Cortex of kidney (tissue), 1 donor: Measurements from ENCODE around the gene ATP6V0E1.
"Not testable (repeated sequence)": the region's sequence is repeated elsewhere in the genome, so short reads cannot be mapped to it uniquely, and the experiment has no call there.

Source experiments
- DNase-seq: peaks from one replicate; lab custom pipeline; 2025; lab: John Stamatoyannopoulos, UW

ATP6V0E1 gene

GRCh38 chr5:173004013-173004412 lies 20.4 kb downstream of the ATP6V0E1 start:
- no peak for DNase-seq

GRCh38 chr5:173004447-173004846 lies 20.9 kb downstream of the ATP6V0E1 start:
- DNase-seq, result no peak

- no peak for DNase-seq
Measured at GRCh38 chr5:173010021-173010420, 26.4 kb downstream of the ATP6V0E1 start.

GRCh38 chr5:173010547-173011464 lies 27.2 kb downstream of the ATP6V0E1 start:
- no peak for DNase-seq

- no peak for DNase-seq
Measured at GRCh38 chr5:173011566-173011965, 28.0 kb downstream of the ATP6V0E1 start.

- DNase-seq, result no peak
Measured at GRCh38 chr5:173012882-173013281, 29.3 kb downstream of the ATP6V0E1 start.

- DNase-seq, result no peak
Measured at GRCh38 chr5:173014671-173015070, 31.1 kb downstream of the ATP6V0E1 start.

GRCh38 chr5:173015192-173015591 lies 31.6 kb downstream of the ATP6V0E1 start:
- no peak for DNase-seq

- no peak for DNase-seq
Measured at GRCh38 chr5:173015598-173016455, 32.3 kb downstream of the ATP6V0E1 start.

- DNase-seq, result no peak
Measured at GRCh38 chr5:173016598-173017046, 33.1 kb downstream of the ATP6V0E1 start.

- not testable (repeated sequence) for DNase-seq
Measured at GRCh38 chr5:173017087-173017486, 33.5 kb downstream of the ATP6V0E1 start.

- no peak for DNase-seq
Measured at GRCh38 chr5:173018358-173018757, 34.8 kb downstream of the ATP6V0E1 start.

GRCh38 chr5:173020154-173020581 lies 36.6 kb downstream of the ATP6V0E1 start:
- DNase-seq, result no peak

- no peak for DNase-seq
Measured at GRCh38 chr5:173020643-173021042, 37.1 kb downstream of the ATP6V0E1 start.

GRCh38 chr5:173025651-173026050 lies 42.1 kb downstream of the ATP6V0E1 start:
- DNase-seq, result no peak

GRCh38 chr5:173027905-173028304 lies 44.3 kb downstream of the ATP6V0E1 start:
- no peak for DNase-seq

- no peak for DNase-seq
Measured at GRCh38 chr5:173028811-173029327, 45.3 kb downstream of the ATP6V0E1 start.

- DNase-seq, result no peak
Measured at GRCh38 chr5:173029499-173029921, 45.9 kb downstream of the ATP6V0E1 start.

- DNase-seq, result not testable (repeated sequence)
Measured at GRCh38 chr5:173032096-173032495, 48.5 kb downstream of the ATP6V0E1 start.

- DNase-seq, result no peak
Measured at GRCh38 chr5:173032730-173033129, 49.2 kb downstream of the ATP6V0E1 start.

- DNase-seq, result no peak
Measured at GRCh38 chr5:173033923-173034322, 50.4 kb downstream of the ATP6V0E1 start.
